GM21529 (cell line): ENCODE measurements around the gene GPAT3.
"Not testable (repeated sequence)": the region's sequence is repeated elsewhere in the genome, so short reads cannot be mapped to it uniquely, and the experiment has no call there.

ENCODE experiments used
- ATAC-seq: cut with Tn5 transposase; IDR thresholded peaks from one replicate; pipeline ENCODE4 v1.9.1; 2021; ENCODE audit not compliant: unreplicated experiment

Gene GPAT3

GRCh38 chr4:83548151-83548905, 12.4 kb downstream of the GPAT3 start:
- ATAC-seq: peak; percentile 92

- no peak for ATAC-seq
Observed at GRCh38 chr4:83552083-83552482, 16.2 kb downstream of the GPAT3 start.

- ATAC-seq: peak; percentile 50
Observed at GRCh38 chr4:83552924-83553323, 17.0 kb downstream of the GPAT3 start.

GRCh38 chr4:83556006-83556707, 20.2 kb downstream of the GPAT3 start:
- no peak for ATAC-seq

- no peak for ATAC-seq
Observed at GRCh38 chr4:83556816-83557215, 20.9 kb downstream of the GPAT3 start.

- no peak for ATAC-seq
Observed at GRCh38 chr4:83558059-83558653, 22.2 kb downstream of the GPAT3 start.

- no peak for ATAC-seq
Observed at GRCh38 chr4:83558680-83559079, 22.8 kb downstream of the GPAT3 start.

- no peak for ATAC-seq
Observed at GRCh38 chr4:83560523-83560922, 24.6 kb downstream of the GPAT3 start.

GRCh38 chr4:83561381-83561780, 25.5 kb downstream of the GPAT3 start:
- ATAC-seq: no peak

GRCh38 chr4:83563998-83564397, 28.1 kb downstream of the GPAT3 start:
- no peak for ATAC-seq

GRCh38 chr4:83568062-83568461, 32.2 kb downstream of the GPAT3 start:
- no peak for ATAC-seq

- ATAC-seq: no peak
Observed at GRCh38 chr4:83569429-83569828, 33.5 kb downstream of the GPAT3 start.

GRCh38 chr4:83569987-83570386, 34.1 kb downstream of the GPAT3 start:
- peak; percentile 89 for ATAC-seq

- no peak for ATAC-seq
Observed at GRCh38 chr4:83572848-83573247, 36.9 kb downstream of the GPAT3 start.

- ATAC-seq: no peak
Observed at GRCh38 chr4:83574247-83574646, 38.3 kb downstream of the GPAT3 start.

GRCh38 chr4:83576237-83576636, 40.3 kb downstream of the GPAT3 start:
- not testable (repeated sequence) for ATAC-seq

GRCh38 chr4:83581411-83582288, 45.7 kb downstream of the GPAT3 start:
- peak; percentile 84 for ATAC-seq

GRCh38 chr4:83582289-83582785, 46.4 kb downstream of the GPAT3 start:
- peak; percentile 65 for ATAC-seq

GRCh38 chr4:83585982-83586508, 50.1 kb downstream of the GPAT3 start:
- ATAC-seq: no peak

- no peak for ATAC-seq
Observed at GRCh38 chr4:83589279-83589678, 53.4 kb downstream of the GPAT3 start.

GRCh38 chr4:83591056-83591455, 55.1 kb downstream of the GPAT3 start:
- ATAC-seq: no peak
